ENCODE data around the gene C17orf67. TPM values are rescaled to one million over a fixed set of nuclear protein-coding genes. Genes with fewer than 3 reads are reported as not detected.
A peak's percentile ranks its signal among the peaks of the same experiment; 100 is the strongest.

C17orf67 gene
- total RNA-seq, 1 experiment from 2014 or later = 4.6 TPM

DNA sequence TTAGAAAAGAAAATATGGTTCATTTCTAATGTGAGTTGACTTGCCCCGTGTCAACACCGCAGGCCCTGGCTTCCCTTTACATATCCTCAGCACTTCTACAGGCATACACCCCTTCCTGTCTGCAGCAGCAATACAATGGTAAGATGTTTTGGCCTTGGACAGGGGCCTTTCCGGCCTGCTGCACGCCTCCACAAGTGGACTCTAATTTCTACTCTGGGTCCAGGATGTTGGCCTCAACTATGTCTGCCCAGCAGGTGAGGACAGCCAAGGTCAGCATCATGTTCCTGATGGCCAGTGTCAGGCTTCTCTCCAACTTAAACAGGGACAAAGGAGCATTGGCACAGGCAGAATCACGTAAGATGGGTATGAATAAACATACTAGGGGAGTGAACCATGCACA is 11.0 kb downstream of the C17orf67 start:
- intact Hi-C loops (cut with micrococcal nuclease; ENCODE audit: unreplicated experiment) = no loop called here
- no peak for DNase-seq
- Mint-ChIP-seq H3K9me3 (ENCODE audit: low read depth, unreplicated experiment) (no peaks in the 10 kb centered on the region), H3K4me3 (ENCODE audit: low read depth, unreplicated experiment) (no peak overlapping the region), H3K4me1 (ENCODE audit: low read depth, unreplicated experiment) (peaks cover 12% of the 10 kb centered on the region), H3K27me3 (ENCODE audit: unreplicated experiment) (no peaks in the 10 kb centered on the region), H3K36me3 (ENCODE audit: insufficient read depth, unreplicated experiment) (no peaks in the 10 kb centered on the region), H3K27ac (ENCODE audit: unreplicated experiment) (no peak overlapping the region)
- CTCF ChIA-PET = no interaction called here
- TF ChIP-seq, protein P1, sequence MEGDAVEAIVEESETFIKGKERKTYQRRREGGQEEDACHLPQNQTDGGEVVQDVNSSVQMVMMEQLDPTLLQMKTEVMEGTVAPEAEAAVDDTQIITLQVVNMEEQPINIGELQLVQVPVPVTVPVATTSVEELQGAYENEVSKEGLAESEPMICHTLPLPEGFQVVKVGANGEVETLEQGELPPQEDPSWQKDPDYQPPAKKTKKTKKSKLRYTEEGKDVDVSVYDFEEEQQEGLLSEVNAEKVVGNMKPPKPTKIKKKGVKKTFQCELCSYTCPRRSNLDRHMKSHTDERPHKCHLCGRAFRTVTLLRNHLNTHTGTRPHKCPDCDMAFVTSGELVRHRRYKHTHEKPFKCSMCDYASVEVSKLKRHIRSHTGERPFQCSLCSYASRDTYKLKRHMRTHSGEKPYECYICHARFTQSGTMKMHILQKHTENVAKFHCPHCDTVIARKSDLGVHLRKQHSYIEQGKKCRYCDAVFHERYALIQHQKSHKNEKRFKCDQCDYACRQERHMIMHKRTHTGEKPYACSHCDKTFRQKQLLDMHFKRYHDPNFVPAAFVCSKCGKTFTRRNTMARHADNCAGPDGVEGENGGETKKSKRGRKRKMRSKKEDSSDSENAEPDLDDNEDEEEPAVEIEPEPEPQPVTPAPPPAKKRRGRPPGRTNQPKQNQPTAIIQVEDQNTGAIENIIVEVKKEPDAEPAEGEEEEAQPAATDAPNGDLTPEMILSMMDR (IDR thresholded peaks at IDR 0.05; ENCODE audit: unreplicated experiment) = no peak
- no TSS peak for BruUV-seq (replicated peaks)

DNA sequence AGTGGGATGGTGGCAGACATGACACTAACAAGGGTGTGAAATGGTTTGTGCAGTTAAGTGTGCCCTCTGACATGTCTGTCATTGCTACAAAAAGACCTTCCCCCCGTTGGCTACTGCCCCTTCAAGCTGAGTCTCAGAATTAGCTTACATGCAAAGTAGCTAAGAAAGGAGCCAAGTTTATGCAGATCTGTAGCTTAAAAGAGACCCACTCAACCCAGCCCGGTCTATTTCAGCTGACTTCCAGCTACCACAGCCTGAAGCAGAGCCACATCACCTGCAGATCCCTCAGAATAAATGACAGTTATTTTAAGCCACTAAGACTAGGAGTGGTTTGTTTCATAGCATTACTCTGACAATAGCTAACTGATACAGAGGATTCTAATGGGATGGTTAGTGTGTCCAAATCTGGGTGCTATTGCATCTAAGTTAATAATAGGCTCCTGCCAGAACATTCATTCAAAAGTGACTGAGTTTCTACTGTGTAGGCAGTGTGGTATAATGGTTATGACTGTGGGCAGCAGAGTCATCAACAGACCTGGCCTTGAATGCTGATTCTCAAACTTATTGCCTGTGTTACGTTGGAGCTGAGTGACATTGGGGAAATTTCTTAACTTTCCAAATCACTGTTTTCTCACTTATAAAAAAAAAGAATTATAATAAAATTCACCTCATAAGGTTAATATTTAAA is 11.7 kb downstream of the C17orf67 start:
- H3K27me3 Mint-ChIP-seq (ENCODE audit: unreplicated experiment) = no peaks in the 10 kb centered on the region
- peaks cover 12% of the 10 kb centered on the region for H3K4me1 Mint-ChIP-seq (ENCODE audit: low read depth, unreplicated experiment)
- H3K27ac Mint-ChIP-seq (ENCODE audit: unreplicated experiment) = no peak overlapping the region
- CTCF ChIA-PET = no interaction called here
- BruUV-seq (replicated peaks) = no TSS peak
- H3K4me3 Mint-ChIP-seq (ENCODE audit: low read depth, unreplicated experiment) = no peak overlapping the region
- intact Hi-C loops (cut with micrococcal nuclease; ENCODE audit: unreplicated experiment) = no loop called here
- H3K9me3 Mint-ChIP-seq (ENCODE audit: low read depth, unreplicated experiment) = no peaks in the 10 kb centered on the region
- no peak for DNase-seq
- TF ChIP-seq, protein P1 (IDR thresholded peaks at IDR 0.05; ENCODE audit: unreplicated experiment) = no peak
- H3K36me3 Mint-ChIP-seq (ENCODE audit: insufficient read depth, unreplicated experiment) = no peaks in the 10 kb centered on the region

- H3K27me3 Mint-ChIP-seq (ENCODE audit: unreplicated experiment) = no peaks in the 10 kb centered on the region
- CTCF ChIA-PET = interaction anchor here (0.6 to 1.0 kb wide), 5 partner anchors 12 to 119 kb away, joined by 3 to 6 read pairs (median 4); partner anchors contain the start of gene TRIM25
- H3K9me3 Mint-ChIP-seq (ENCODE audit: low read depth, unreplicated experiment) = no peaks in the 10 kb centered on the region
- H3K4me1 Mint-ChIP-seq (ENCODE audit: low read depth, unreplicated experiment) = peaks cover 12% of the 10 kb centered on the region
- intact Hi-C loops (cut with micrococcal nuclease; ENCODE audit: unreplicated experiment) = no loop called here
- no TSS peak for BruUV-seq (replicated peaks)
- no peak overlapping the region for H3K27ac Mint-ChIP-seq (ENCODE audit: unreplicated experiment)
- TF ChIP-seq, protein P1 (IDR thresholded peaks at IDR 0.05; ENCODE audit: unreplicated experiment) = no peak
- H3K4me3 Mint-ChIP-seq (ENCODE audit: low read depth, unreplicated experiment) = no peak overlapping the region
- no peaks in the 10 kb centered on the region for H3K36me3 Mint-ChIP-seq (ENCODE audit: insufficient read depth, unreplicated experiment)
- DNase-seq = no peak
Measured at GRCh38 chr17:56820207-56820606, 13.5 kb downstream of the C17orf67 start.

GRCh38 chr17:56819431-56820145 is 14.1 kb downstream of the C17orf67 start:
- Mint-ChIP-seq H3K27me3 (ENCODE audit: unreplicated experiment) (no peaks in the 10 kb centered on the region), H3K4me1 (ENCODE audit: low read depth, unreplicated experiment) (peaks cover 12% of the 10 kb centered on the region), H3K27ac (ENCODE audit: unreplicated experiment) (no peak overlapping the region), H3K36me3 (ENCODE audit: insufficient read depth, unreplicated experiment) (no peaks in the 10 kb centered on the region), H3K9me3 (ENCODE audit: low read depth, unreplicated experiment) (no peaks in the 10 kb centered on the region), H3K4me3 (ENCODE audit: low read depth, unreplicated experiment) (no peak overlapping the region)
- BruUV-seq (replicated peaks) = no TSS peak
- CTCF ChIA-PET = interaction anchor here (0.6 to 1.0 kb wide), 7 partner anchors 12 to 120 kb away, joined by 3 to 6 read pairs (median 3); partner anchors contain the start of genes C17orf67, DGKE and TRIM25
- TF ChIP-seq, protein P1 (IDR thresholded peaks at IDR 0.05; ENCODE audit: unreplicated experiment) = peak; percentile 63
- intact Hi-C loops (cut with micrococcal nuclease; ENCODE audit: unreplicated experiment) = loop anchor here (1.0 kb wide), 1 partner anchor 121 kb away; no protein-coding TSS in a partner anchor
- peak; percentile 74 for DNase-seq
